ENCODE data around the gene AMMECR1.

AMMECR1 gene

DNA sequence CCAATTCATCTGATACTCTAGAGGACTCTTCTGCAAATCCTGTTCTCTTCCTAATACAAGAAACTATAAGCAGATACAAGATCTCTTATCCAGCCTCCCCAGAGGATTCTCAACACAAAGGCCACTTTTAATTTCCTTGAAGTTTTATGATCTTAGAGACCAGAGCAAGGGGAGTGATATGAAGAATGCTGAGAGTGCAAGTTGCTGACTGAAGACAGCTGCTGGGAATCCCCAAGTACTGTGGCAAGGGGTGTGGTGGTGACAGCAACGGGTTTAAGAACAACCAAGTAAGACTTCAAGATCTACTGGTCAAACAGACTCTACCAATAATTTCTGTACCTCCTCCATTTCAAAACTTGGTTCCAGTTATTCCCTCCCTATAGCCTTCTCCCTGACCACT is 7.0 kb downstream of the AMMECR1 start:
- DNase-seq: no peak

DNA sequence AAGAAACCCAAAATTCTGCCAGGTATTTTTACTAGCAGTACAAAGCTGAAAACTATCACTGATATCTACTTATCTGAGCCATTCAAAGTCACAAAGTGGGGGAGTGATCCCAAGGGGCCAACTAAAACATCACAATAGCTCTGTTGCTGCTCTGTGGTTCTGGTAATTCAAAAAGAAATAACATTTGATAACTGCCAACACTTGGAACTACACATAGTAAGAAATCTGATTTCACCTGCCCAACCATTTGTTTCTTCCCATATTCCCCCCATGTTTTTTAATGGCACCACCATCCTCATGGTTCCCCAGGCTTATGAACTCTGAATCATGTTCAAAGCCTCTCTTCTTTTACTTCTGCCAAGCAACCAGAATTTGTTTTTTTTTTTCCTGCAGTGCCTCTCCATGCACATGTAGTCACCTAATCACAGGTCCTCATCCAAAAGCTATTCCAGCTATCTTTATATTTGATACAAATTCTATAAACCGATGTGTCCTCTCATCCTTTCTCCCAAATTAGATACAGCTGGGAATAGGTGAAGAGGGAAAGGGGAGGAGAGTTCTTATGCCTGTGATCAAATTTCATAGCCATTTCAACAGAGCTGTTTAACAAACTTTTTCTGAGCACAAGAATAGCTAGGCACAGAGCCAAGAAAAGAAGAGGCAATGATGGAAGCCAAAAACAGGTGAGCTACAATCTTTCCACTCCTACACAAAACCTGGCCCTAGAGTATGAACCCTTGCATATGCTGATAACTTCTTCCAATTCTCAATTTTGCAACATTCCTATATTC is 7.7 kb downstream of the AMMECR1 start:
- DNase-seq: no peak

DNA sequence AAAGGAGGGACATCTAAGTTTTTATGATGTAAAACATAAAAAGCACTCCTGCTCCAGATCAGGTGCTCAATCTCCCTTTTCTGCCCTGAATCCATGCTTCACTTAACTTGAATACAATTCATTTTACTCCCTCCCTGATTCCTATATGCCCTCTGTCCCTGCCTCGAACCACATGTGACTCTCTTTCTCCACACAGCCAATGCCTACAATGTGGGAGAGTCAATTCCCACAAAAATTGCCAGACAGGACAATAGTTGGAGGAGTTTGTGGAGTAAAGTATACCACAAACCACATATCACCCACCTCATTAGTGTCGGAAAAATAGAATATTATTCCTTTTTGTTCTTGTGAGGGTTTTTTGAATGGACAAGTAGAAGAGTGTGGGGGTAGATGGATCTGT is 9.7 kb downstream of the AMMECR1 start:
- no peak for DNase-seq

DNA sequence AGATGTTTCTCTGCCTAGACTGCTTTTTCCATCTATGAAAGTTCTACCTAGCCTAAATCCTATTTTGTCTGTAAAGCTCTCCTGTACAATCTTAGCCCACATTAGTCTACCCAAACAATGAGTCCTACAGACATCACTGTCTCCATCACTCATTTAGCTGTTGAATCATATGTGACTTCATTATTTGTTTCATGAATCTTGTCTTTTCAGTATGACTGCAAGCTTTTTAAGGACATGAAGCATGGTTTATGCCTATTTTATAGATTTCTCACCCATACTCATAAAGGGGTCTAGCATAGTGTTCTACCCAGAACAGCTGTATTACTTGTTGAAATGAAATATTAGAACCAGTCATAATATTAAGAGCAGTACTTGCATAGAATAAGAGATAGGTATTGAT is 13.0 kb downstream of the AMMECR1 start:
- DNase-seq: no peak

DNA sequence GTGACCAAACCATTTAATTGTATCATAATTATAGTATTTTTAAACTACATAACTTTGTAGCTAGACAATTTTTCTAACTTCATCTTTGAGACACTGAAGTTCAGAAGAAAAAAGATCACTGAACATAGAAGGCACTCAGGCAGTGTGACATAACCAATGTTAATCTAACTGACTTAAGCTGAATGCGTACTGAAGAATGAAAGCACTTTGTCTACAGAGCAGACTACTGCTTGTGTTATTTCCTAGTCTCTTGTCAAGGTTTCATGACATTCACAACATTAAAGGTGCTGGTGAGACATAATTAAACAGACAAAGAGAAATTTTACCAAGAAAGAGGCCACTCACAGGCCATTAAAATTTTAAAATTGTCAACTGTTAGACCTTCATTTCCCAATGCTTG is 13.5 kb downstream of the AMMECR1 start:
- no peak for DNase-seq

DNA sequence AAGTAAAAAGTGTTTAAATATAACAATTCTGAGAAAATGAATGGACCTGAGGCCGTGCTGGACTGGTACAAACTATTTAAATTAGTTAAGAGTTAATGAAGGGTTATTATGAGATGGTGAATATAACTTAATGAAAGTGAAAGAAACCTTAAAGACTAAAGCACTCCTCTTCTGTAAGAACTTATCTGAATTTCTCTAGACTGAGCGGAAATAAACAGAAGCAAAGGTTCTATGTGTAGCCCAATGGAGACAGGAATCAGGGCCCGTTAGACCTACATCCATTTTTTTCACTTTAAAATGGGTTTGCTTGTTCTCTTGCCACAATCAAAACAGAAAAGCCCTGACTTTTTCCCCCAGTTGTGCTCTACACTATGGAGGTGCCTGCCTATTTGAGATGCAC is 14.9 kb downstream of the AMMECR1 start:
- no peak for DNase-seq

DNA sequence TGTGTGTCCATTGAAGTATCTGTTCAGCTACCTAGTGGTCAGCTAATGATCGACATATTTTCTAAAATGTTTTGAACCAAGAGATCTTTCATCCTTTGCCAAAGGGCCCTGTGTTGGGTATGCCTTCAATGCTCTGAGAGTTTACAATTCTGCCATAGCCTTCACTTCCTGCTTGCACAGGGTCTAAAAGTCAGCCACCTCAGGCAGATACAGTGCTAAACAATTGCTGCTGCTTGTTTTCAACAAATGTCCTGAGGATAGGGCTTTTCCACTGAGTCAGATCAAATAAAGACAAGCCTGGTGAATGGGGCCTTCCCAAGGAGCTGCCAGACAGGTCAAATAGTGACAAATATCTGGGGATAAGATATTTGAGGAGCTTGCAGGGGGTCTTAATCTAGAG is 16.7 kb downstream of the AMMECR1 start:
- no peak for DNase-seq

DNA sequence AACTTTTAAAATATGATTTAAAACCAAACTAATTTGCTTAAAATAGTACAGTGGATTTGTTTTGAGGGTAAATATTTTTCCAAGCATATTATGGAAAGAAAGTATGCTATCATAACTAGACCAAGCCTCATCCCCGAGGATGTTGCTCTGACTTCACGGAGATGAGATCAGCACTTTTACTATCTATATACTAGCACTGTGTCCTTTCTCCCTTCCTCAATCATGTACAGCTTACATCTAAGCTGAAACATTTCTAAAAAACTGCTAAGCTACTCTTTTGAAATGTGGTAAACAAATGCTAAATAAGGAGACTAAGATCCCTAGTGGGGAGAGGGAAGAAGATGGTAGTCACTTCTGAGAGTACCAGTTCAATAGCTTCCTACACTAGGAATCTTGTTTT is 23.8 kb downstream of the AMMECR1 start:
- DNase-seq: no peak

DNA sequence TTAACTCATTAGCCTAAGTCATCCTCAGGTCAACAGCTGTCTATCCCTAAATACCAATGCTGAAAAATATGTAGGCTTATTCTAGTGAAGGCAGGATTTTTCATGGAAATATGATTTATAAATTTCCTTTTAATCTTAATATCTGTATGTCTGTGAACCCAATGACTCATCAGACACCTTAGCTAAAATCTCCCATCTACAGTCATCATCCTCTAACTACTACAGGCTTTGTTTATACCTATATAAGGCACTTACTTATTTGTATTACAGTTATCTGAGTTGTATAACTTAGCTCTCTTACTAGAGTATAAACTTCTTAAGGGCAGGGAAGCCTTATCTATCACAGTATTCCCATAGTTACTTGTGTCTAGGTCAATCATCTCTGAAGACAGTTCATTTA is 24.2 kb downstream of the AMMECR1 start:
- DNase-seq: no peak

DNA sequence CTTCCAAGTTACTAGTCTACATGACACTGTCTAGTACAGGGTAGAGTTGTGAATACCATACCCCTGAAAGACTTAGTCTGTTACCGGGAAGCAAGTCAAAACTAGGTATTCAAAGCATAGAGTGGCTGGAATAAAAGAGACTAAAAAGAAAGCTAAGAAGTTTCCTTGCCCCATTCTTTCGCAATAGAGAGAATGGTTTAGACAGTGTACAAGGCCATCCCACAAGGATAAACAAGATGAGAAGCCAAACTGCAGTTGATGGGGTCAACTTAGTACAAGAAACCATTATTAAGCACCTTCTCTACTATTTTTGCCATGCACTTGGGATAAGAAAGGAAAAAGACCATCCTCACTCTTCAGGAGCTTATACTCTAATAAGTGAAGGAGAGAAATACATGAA is 30.3 kb downstream of the AMMECR1 start:
- no peak for DNase-seq

DNA sequence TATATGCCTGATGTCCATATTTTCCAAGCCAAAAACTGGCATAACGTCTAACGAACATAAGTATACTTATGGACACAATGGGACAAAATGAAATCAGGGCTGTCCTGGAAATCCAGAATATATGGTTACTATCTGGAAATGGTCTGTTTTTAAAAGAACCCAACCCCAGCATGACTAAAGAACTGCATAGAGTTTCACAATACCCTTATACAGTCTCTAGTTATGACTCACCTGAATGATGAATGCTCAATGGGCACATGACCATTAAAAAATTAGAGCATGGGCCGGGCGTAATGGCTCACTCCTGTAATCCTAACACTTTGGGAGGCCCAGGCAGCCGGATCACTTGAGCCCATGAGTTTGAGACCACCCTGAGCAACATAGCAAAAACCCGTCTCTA is 31.8 kb downstream of the AMMECR1 start:
- DNase-seq: no peak

DNA sequence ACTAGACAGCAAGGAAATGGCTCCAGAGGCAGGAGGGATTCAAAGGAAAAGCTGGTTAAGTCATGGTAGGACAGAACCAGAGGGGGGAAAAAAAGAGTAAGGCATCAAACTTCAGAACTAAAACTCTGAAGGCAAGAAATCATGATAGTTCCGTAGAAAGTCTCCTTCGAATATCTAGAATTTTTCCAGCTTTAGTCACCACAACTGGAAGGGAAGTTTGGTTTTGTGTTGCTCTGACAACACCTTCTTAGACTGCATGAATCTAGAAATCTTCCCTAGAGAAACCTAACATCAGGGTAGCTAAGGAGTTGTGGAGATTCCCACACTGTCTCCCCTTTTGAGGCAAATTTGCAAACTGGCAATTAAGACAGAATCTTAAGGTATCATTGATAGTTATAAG is 33.7 kb downstream of the AMMECR1 start:
- DNase-seq: no peak

DNA sequence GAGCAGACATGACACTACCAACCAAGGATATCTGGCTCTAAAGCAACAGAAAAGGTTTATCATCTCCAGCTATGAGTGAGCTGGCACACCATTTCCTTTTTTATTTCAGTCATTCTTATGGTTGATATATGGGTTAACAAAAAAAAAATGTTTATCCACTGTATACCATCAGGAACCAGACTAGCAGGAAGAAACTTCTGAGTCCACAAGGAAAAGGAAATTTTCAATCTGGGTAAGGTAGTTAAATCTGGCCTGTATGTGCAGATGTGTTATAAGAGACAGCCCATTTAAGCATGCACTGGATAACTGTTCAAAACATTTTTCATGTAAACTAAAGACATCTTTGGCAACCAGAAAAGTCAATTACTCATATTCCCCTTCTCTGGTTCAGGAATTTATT is 35.0 kb downstream of the AMMECR1 start:
- DNase-seq: no peak

DNA sequence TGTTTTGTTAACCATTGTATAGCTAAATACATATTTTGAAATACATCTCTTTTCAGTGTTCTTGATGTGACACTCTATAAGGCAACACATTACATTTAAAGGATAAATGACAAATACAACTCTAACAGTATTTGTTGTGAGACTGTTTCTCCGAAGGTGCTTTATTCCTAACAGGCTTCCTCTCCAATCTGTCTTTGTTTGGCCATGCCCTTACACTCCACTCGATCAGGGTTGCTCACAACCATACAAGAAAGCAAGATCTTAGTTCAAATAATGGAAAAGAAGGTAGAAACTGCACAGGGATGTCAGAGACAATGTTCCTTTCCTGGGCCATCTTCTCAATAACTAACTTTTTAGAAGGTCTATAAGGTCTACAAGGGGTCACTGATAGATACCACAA is 36.5 kb downstream of the AMMECR1 start:
- DNase-seq: no peak

DNA sequence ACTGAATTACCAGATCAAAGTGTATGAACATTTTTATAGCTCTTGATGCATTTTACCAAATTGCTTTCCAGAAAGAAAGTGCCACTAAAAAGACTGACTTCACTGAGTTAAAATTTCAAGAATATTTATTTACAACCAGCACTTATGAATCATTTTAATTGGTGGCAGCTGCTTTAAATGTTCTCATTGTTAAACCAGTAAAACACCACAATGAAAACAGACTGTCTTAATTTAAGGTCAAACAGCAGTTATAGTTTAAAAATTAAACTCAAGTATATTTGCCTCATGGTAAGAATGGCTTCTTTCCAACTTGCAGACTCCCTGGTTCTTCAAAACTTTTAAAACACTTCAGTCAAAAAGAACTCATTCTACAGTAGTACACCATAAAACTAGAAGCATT is 36.9 kb downstream of the AMMECR1 start:
- DNase-seq: no peak

DNA sequence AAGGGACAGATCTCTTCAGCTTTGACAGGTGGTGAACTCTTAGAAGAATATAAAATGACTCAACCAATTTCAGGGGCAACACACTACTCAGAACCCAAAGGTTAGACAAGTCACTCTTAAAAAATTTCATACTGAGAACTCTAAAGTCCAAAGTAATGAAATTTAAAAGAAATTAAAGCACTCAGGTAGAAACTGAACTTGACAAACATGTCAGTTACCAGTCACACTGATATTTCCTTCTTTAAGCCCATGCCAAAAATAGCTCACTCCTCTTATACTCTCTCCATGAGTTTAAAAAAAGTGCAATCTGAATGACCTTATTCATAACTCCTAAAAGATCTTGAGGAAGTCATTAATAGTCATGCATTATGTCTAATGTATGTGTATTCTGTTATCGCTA is 40.3 kb downstream of the AMMECR1 start:
- no peak for DNase-seq

DNA sequence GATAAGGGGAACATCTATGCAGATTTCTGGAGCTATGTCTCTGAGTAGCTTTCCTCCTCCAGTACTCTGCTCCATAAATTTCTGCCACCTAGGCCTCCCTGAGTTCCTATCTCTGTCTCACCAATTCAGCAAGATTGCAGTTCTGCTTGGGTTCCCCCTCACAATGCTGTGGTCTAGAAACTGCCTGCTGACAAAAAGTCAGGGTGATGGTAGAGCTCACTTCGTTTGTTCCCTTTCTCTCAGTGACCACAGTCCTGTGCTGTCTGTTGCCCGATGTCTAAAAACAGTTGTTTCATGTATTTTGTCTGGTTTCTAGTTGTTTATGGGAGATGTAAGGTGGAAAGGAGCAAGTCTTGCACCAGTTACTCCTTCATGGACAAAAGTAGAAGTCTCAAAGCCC is 41.1 kb downstream of the AMMECR1 start:
- no peak for DNase-seq

DNA sequence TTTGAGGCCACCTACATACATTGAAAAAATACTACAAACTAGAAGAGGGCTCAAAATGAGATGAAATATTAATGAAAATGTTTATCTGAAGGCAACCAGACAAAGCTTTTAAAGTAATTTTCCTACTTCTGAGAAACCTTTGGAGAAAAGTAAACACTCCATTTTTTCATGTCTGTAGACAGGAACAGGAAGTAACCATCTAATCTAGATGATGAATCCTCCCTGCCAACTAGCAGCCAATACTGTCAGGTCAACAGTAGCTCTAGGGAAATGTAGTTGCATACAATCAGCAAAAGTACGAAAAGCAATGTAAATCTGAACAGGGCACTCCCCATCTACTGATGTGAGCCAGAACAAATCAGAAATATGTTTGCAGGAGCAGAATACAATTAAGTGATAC is 49.0 kb downstream of the AMMECR1 start:
- no peak for DNase-seq

DNA sequence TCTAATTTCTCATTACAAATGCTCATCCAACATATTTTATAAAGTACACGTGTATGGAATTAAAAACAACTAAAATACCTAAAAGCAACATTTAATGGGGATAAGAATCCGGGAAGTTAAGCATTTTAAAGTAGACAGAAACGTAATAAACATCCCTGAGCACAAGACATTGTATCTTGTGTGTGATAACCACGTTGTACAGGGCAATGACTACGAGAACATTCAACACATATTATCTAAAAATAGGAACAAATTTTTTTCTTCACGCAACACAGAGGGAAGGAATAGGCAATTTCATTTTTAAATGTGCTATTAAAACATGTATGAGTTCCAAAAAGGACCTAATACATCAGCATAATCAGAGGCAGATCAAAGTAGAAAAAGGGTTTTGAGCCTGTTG is 49.5 kb downstream of the AMMECR1 start:
- no peak for DNase-seq

DNA sequence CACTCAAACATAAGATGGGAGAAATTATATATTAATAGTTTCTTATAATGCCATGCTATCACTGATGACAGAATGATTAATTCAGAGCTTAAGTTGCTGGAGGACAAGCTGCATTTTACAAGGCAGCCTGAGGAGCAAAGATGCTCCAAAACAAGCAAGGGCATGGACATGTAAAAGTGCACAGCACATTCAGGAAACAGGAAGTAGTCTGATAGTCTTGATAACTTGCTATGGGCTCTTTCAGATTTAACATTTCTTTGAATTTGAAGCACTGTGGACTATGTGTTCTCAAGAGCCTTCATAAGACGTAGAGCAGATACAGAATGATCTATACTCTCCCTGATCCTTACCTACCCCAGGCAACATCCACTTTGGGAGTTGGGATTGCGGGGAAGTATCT is 50.0 kb downstream of the AMMECR1 start:
- no peak for DNase-seq

DNA sequence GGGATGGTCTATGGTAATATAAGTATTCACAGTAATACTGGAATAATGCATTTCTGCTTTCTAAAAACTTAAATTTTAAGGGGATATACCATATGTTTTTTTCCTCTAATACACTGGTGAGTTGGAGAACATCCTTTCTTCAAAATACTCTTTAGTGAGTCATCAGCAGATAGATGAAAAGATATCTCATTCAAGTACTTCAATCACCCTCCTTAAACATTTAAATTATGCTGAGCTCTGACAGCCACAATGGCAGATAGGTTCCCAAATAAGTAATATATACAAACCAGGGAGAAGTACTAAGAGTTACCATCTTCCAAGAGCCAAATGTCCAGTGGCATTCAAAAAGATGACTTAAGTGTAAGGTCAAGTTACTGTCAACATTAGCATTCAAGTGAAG is 52.2 kb downstream of the AMMECR1 start:
- no peak for DNase-seq

DNA sequence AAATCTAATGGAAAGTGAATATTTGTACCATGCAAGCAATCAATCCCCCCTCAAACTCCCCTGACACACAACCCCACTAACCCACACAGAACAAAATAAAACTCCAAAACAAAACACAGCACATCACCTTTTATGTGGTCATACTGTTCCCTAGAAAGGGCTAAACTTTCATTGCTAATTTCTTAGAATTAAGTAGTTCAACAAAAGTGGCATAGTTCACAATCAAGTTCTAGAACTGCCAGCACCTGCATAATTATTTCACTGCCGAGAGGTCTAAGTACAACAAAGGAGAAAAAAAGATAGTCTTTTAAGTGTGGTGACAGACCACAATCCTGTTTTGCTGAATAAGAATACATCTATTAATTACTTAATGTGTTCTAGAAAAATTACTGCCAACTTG is 58.8 kb downstream of the AMMECR1 start:
- DNase-seq: no peak

DNA sequence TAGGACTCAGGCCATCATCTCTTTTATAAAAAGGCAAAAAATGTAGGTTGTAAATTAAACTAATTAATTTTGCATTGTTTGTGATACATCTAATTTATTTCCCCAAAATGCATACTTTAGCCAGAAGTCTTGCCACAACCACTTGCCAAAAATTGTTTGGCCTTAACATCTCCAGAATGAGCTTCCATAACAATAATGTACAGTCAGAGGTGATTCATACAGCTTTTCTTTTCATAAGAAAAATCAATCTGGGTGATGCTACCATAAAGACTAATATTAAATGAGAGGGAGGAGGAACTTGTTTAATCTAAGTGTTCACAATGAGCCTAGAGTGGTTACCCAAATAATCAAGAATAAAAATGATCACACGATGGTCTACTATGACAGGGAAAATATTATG is 59.3 kb downstream of the AMMECR1 start:
- DNase-seq: no peak

DNA sequence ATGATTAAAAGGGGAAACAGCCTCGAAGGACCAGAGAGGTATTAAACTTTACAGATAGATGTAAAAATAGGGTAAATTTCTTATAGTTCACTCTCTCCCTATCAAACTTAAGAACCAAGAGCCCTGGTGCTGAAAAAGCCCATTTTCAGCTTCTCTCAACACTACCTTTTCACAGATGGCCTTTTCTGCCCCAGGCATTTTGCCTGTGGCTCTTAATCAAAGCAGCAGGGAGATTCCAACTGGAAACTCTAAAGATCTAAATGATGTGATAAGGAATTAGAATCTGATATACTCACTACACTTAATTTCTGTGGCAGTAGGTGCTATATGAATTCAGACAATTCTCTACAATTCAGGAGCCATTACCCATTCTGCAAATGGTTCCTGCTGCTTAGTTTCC is 60.0 kb downstream of the AMMECR1 start:
- DNase-seq: no peak

DNA sequence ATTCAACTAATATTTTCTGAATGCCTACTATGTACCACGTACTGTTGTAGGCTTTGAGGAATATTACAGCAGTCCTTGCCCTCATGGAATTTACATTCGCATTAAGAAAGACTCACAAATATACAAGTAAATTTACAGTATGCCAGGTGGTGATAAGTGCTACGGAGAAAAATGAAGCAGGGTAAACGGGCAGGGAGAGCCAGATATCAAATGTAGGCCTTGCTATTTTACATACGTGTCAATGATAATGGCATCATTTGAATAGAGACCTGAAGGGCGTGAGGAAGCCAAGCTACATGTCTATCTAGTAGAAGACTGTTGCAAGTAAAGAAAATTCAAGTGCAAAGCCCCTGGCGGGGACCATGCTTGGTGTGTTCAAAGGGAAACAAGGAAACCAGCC is 65.2 kb downstream of the AMMECR1 start:
- DNase-seq: no peak

DNA sequence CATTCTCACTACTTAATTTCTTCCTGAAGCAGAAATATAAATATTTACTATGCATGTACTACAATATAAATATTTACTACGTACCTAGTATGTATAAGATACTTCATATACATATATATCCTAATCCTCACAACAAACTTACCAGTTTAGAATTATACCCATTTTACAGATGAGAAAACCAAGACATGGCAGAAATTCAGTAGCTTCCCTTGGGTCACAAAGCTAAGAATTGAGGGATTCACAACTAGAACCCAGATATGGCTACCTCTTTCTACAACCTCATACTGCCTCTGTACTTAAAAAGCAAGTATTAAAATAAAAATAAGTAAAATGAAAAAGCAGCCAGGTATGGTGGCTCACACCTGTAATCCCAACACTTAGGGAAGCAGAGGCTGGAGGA is 65.9 kb downstream of the AMMECR1 start:
- DNase-seq: no peak

Data from COR-L47 (cell line).